Type B pancreatic cell (in vitro differentiated cells): ENCODE data around the gene PABPC1L. TPM values are rescaled to one million over a fixed set of nuclear protein-coding genes. Genes with fewer than 3 reads are reported as not detected.

Experiments used
- DNase-seq: peaks from one replicate; pipeline ENCODE4 v3.0.0; 2021; ENCODE audit warnings: mixed read lengths; ENCODE audit not compliant: unreplicated experiment; ENCODE audit errors: extremely low spot score
- H3K27ac Mint-ChIP-seq: 2 replicates; pipeline ENCODE4 v1.8.0; 2021; ENCODE audit warnings: mild to moderate bottlenecking, mixed read lengths
- H3K27me3 Mint-ChIP-seq: 2 replicates; pipeline ENCODE4 v1.8.0; 2021; ENCODE audit warnings: mixed read lengths
- H3K36me3 Mint-ChIP-seq: 2 replicates; pipeline ENCODE4 v1.8.0; 2021; ENCODE audit warnings: mixed read lengths
- H3K4me1 Mint-ChIP-seq: one replicate; pipeline ENCODE4 v1.8.0; 2021; ENCODE audit warnings: mixed read lengths; ENCODE audit not compliant: unreplicated experiment
- H3K4me3 Mint-ChIP-seq: 2 replicates; pipeline ENCODE4 v1.8.0; 2021; ENCODE audit warnings: mild to moderate bottlenecking, mixed read lengths
- H3K9me3 Mint-ChIP-seq: 2 replicates; pipeline ENCODE4 v1.8.0; 2021; ENCODE audit warnings: mixed read lengths
- total RNA-seq: library from RNA; stranded (reverse); gene quantifications from 2 replicates; pipeline ENCODE4 v1.2.1, GENCODE V29; 2021; ENCODE audit warnings: low replicate concordance
- TF ChIP-seq, protein P1 (sequence below): fragments of 200-600 bp; sonication (generic); conservative IDR thresholded peaks from 2 replicates; pipeline ENCODE4 v1.5.0; 2021; ENCODE audit warnings: antibody characterized with exemption, mild to moderate bottlenecking

PABPC1L gene
- total RNA-seq, 1 donor from 2014 or later: 83.4 TPM

DNA sequence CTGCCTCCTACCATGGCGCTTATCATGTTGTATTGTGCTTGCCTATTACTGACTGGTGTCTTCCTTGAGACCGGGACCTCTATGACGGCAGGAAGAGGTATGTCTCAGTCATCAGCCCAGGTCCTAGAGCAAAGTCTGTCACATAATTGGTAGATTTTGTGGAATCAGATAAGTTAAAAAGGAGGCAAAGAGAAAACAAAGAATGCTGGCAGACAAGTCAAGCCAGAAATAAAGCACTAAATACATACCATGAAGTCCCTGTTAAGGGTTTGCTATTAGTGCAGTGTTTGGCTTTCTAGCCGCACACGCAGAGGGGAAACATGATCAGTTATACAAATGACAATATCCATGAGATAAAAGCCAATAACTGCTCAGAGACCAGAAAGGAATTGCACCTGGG is 44.4 kb downstream of the PABPC1L start:
- Mint-ChIP-seq H3K27ac (peak overlapping the region; percentile 97), H3K4me3 (peak overlapping the region; percentile 65), H3K4me1 (peaks cover 35% of the 10 kb centered on the region), H3K9me3 (no peaks in the 10 kb centered on the region), H3K27me3 (no peaks in the 10 kb centered on the region), H3K36me3 (peaks cover 52% of the 10 kb centered on the region)
- DNase-seq: no peak
- TF ChIP-seq, protein P1, sequence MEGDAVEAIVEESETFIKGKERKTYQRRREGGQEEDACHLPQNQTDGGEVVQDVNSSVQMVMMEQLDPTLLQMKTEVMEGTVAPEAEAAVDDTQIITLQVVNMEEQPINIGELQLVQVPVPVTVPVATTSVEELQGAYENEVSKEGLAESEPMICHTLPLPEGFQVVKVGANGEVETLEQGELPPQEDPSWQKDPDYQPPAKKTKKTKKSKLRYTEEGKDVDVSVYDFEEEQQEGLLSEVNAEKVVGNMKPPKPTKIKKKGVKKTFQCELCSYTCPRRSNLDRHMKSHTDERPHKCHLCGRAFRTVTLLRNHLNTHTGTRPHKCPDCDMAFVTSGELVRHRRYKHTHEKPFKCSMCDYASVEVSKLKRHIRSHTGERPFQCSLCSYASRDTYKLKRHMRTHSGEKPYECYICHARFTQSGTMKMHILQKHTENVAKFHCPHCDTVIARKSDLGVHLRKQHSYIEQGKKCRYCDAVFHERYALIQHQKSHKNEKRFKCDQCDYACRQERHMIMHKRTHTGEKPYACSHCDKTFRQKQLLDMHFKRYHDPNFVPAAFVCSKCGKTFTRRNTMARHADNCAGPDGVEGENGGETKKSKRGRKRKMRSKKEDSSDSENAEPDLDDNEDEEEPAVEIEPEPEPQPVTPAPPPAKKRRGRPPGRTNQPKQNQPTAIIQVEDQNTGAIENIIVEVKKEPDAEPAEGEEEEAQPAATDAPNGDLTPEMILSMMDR: no peak

DNA sequence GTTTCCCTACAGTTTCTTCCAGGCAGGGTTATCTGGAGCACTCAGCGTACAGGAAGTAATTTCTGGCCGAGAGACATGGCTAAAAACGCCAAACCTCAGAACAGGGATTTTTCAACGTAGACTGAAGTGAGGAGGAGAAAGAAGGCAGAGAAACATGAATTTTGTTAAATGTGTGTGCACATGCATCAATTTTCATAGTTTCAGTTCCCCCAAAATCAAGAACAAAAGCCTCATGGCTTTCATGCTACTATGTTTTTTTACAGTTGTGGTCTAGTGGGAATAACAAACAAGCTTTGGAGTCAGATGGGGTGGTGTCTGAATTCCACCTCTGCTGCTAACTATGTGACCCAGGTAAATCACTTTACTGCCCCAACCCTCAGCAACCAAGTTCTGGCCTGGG is 45.4 kb downstream of the PABPC1L start:
- no peaks in the 10 kb centered on the region for H3K9me3 Mint-ChIP-seq
- H3K4me1 Mint-ChIP-seq: peaks cover 41% of the 10 kb centered on the region
- TF ChIP-seq, protein P1: no peak
- no peaks in the 10 kb centered on the region for H3K27me3 Mint-ChIP-seq
- H3K4me3 Mint-ChIP-seq: peak overlapping the region; percentile 20
- DNase-seq: no peak
- peaks cover 52% of the 10 kb centered on the region for H3K36me3 Mint-ChIP-seq
- H3K27ac Mint-ChIP-seq: peak overlapping the region; percentile 97

DNA sequence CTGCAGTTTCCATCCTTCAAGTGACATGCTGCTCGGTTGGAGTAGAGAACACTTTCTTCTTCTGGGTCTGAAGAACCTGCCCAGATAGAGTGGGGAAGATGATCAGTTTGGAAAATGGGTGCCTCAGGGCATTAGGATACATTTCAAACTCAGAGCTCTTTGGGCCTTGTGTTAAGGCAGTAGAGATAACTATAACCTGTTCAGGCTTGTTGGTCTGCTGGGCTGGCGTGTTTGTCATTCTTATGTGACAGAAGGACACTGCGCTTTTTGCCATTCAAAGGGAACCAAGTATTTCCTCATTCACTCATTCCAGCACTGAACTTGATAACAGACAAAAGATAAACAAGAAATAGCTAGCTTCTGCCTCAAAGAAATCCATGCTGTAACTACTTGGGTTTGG is 46.5 kb downstream of the PABPC1L start:
- peaks cover 52% of the 10 kb centered on the region for H3K4me1 Mint-ChIP-seq
- peaks cover 45% of the 10 kb centered on the region for H3K36me3 Mint-ChIP-seq

DNA sequence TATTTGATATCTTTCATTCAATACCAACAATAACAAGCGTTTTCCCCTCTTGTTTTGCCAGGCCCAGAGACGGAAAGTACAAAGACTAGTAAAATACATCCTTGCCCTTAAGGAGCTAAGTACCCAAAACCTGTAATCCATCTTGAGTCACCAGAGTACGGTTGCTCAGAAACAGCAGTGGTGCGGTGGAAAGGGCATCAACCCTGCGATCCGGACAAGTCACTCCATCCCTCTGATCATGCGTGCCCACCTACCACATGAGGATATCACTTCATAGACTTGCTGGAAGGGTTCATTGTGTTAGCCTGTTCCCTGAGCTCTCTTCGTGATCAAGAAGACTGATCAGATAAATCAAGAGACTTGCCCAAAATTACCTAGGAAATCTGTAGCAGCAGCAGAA is 48.4 kb downstream of the PABPC1L start:
- H3K4me3 Mint-ChIP-seq: peak overlapping the region; percentile 97
- peak overlapping the region; percentile 95 for H3K27ac Mint-ChIP-seq
- peaks cover 47% of the 10 kb centered on the region for H3K4me1 Mint-ChIP-seq
- no peaks in the 10 kb centered on the region for H3K9me3 Mint-ChIP-seq
- DNase-seq: no peak
- TF ChIP-seq, protein P1: no peak
- peaks cover 34% of the 10 kb centered on the region for H3K36me3 Mint-ChIP-seq
- H3K27me3 Mint-ChIP-seq: no peaks in the 10 kb centered on the region

More for the DNA sequence above, 46.5 kb downstream of the PABPC1L start:
- TF ChIP-seq, protein P1: no peak
- H3K27ac Mint-ChIP-seq: peak overlapping the region; percentile 97
- no peaks in the 10 kb centered on the region for H3K9me3 Mint-ChIP-seq
- peak overlapping the region; percentile 81 for H3K4me3 Mint-ChIP-seq
- no peaks in the 10 kb centered on the region for H3K27me3 Mint-ChIP-seq
- no peak for DNase-seq

DNA sequence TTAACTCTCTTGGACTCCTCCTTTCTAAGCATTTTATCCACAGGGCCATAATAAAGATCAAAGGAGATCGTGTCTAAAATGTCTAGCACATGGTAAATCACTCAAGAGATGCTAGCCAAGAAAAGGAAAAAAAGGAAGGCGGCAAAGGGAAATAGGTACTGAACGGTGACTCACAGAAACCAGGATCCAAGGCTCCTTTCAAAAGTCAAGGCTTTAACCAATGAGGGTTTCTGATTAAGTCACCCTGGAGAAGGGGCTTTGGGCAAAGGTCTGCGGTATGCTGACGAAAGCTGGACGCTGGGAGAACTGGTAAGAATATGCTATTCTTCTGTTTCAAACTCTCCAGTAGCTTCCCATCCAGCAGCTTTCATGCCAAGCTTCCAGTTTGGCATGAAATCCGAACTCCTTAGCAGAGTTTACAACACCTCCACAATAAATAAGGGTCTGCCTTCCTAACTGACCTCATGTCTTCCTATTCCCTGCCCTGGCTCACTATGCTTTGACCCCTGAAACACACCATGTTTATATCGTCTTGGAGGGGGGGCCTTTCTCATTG is 49.3 kb downstream of the PABPC1L start:
- H3K27me3 Mint-ChIP-seq: no peaks in the 10 kb centered on the region
- H3K9me3 Mint-ChIP-seq: no peaks in the 10 kb centered on the region
- H3K36me3 Mint-ChIP-seq: peaks cover 25% of the 10 kb centered on the region
- no peak for DNase-seq
- TF ChIP-seq, protein P1: no peak
- H3K4me3 Mint-ChIP-seq: peak overlapping the region; percentile 97
- peak overlapping the region; percentile 95 for H3K27ac Mint-ChIP-seq
- peaks cover 38% of the 10 kb centered on the region for H3K4me1 Mint-ChIP-seq
